Measurements from ENCODE around the gene PCDHB6. TPM values are rescaled to one million over a fixed set of nuclear protein-coding genes. Genes with fewer than 3 reads are reported as not detected.
"Not testable (repeated sequence)": the region's sequence is repeated elsewhere in the genome, so short reads cannot be mapped to it uniquely, and the experiment has no call there.

PCDHB6 gene
- polyA plus RNA-seq, 1 of the 3 experiments (the other 2 are of a cell fraction) = 5.0 TPM

- no peaks in the 10 kb centered on the region for H3K79me2 ChIP-seq (ENCODE audit: insufficient read depth)
- H3K4me2 ChIP-seq = no peak within 1 kb of the TSS
- H3K36me3 ChIP-seq (replicated peaks in 1 of 2; ENCODE audit: control insufficient read depth in 1 of 2, insufficient read depth in 2 of 2, low read length in 1 of 2) = no peaks in the 10 kb centered on the region
- no peaks in the 10 kb centered on the region for H3F3A ChIP-seq (replicated peaks; ENCODE audit: insufficient read depth)
- H3K4me3 ChIP-seq (ENCODE audit: low read depth in 2 of 2, low read length in 1 of 2) = peak within 1 kb of the TSS; percentile 18 to 26; a peak in 2 of 4 replicates
- ChIA-PET CTCF (interaction anchor here (0.7 to 2.7 kb wide), 19 partner anchors 9 to 368 kb away, joined by 3 to 15 read pairs (median 5); partner anchors contain the start of genes PCDHA8, PCDHB12, PCDHB14 and PCDHB16), POLR2A (interaction anchor here (0.6 kb wide), 1 partner anchor 51 kb away, joined by 3 read pairs; no protein-coding TSS in a partner anchor)
- H3K9me2 ChIP-seq = no peaks in the 10 kb centered on the region
- no peaks in the 10 kb centered on the region for H3K4me1 ChIP-seq (ENCODE audit: control insufficient read depth in 1 of 2, insufficient read depth in 2 of 2, low read depth in 1 of 2, low read length in 1 of 2)
- peak; percentile 41 for DNase-seq
- 42% methylated on average over 21 of the region's 21 CpGs for WGBS (ENCODE audit: low lambda C conversion rate)
- H4K20me1 ChIP-seq (ENCODE audit: insufficient read depth) = no peaks in the 10 kb centered on the region
- no peak within 1 kb of the TSS for H3K9ac ChIP-seq
- no peaks in the 10 kb centered on the region for H3K27me3 ChIP-seq (ENCODE audit: insufficient read depth)
- peaks cover 9% of the 10 kb centered on the region for H3K9me3 ChIP-seq
- H2AFZ ChIP-seq (ENCODE audit: low read depth) = no peak within 1 kb of the TSS
- H3K27ac ChIP-seq (ENCODE audit: low read depth in 2 of 2, low read length in 1 of 2) = no peak within 1 kb of the TSS
- TF ChIP-seq IRF3 (IDR thresholded peaks at IDR 0.05; ENCODE audit: low read depth, low read length) = no peak
- TF ChIP-seq CTCF (IDR thresholded peaks at IDR 0.05) = peak; percentile 39
- no peak for TF ChIP-seq TEAD4 (IDR thresholded peaks at IDR 0.05; ENCODE audit: borderline replicate concordance, insufficient read depth)
- TF ChIP-seq RAD21 (IDR thresholded peaks at IDR 0.05; ENCODE audit: low read length) = peak; percentile 48
Observed at GRCh38 chr5:141199359-141200235, 49.7 kb downstream of the PCDHB6 start, which contains the start of gene PCDHB11. PCDHB11 (plus strand) TSS chr5:141199627; CDS start chr5:141199775, 148 bp downstream.

- H3K79me2 ChIP-seq (ENCODE audit: insufficient read depth); POLR2A ChIA-PET; H3K9ac ChIP-seq; H3K4me1 ChIP-seq (ENCODE audit: control insufficient read depth in 1 of 2, insufficient read depth in 2 of 2, low read depth in 1 of 2, low read length in 1 of 2); H3K9me3 ChIP-seq; H3K4me2 ChIP-seq; H3K27ac ChIP-seq (ENCODE audit: low read depth in 2 of 2, low read length in 1 of 2); H4K20me1 ChIP-seq (ENCODE audit: insufficient read depth); DNase-seq; H2AFZ ChIP-seq (ENCODE audit: low read depth); H3K9me2 ChIP-seq; H3K36me3 ChIP-seq (replicated peaks in 1 of 2; ENCODE audit: control insufficient read depth in 1 of 2, insufficient read depth in 2 of 2, low read length in 1 of 2); H3F3A ChIP-seq (replicated peaks; ENCODE audit: insufficient read depth); H3K4me3 ChIP-seq (ENCODE audit: low read depth in 2 of 2, low read length in 1 of 2); CTCF ChIA-PET; H3K27me3 ChIP-seq (ENCODE audit: insufficient read depth): not testable (repeated sequence)
- 77% methylated on average over 16 of the region's 38 CpGs for WGBS (ENCODE audit: low lambda C conversion rate)
Observed at GRCh38 chr5:141201126-141201525, 51.3 kb downstream of the PCDHB6 start.

GRCh38 chr5:141201646-141202045 lies 51.8 kb downstream of the PCDHB6 start:
- H3K27ac ChIP-seq (ENCODE audit: low read depth in 2 of 2, low read length in 1 of 2); H2AFZ ChIP-seq (ENCODE audit: low read depth); H3K36me3 ChIP-seq (replicated peaks in 1 of 2; ENCODE audit: control insufficient read depth in 1 of 2, insufficient read depth in 2 of 2, low read length in 1 of 2); H3K9ac ChIP-seq; H3K9me3 ChIP-seq; H3K27me3 ChIP-seq (ENCODE audit: insufficient read depth); H3K4me3 ChIP-seq (ENCODE audit: low read depth in 2 of 2, low read length in 1 of 2); H3F3A ChIP-seq (replicated peaks; ENCODE audit: insufficient read depth); H3K79me2 ChIP-seq (ENCODE audit: insufficient read depth); POLR2A ChIA-PET; H3K4me2 ChIP-seq; H3K9me2 ChIP-seq; H4K20me1 ChIP-seq (ENCODE audit: insufficient read depth); DNase-seq; H3K4me1 ChIP-seq (ENCODE audit: control insufficient read depth in 1 of 2, insufficient read depth in 2 of 2, low read depth in 1 of 2, low read length in 1 of 2): not testable (repeated sequence)
- CTCF ChIA-PET = interaction anchor here (0.7 to 1.6 kb wide), 2 partner anchors 101 to 363 kb away, joined by 3 to 5 read pairs; partner anchors contain the start of gene PCDHB3
- 79% methylated on average over 22 of the region's 35 CpGs for WGBS (ENCODE audit: low lambda C conversion rate)

Other genes with a start within 250 kb of the PCDHB6 start
- gene PCDHAC1, start 223.8 kb upstream of the PCDHB6 start, polyA plus RNA-seq (2012; rRNA removed) = 0.08 and 0.21 TPM in 2 replicates
- gene PCDHAC2, start 183.6 kb upstream of the PCDHB6 start, polyA plus RNA-seq (2012; rRNA removed) = 0.39 and 0.76 TPM in 2 replicates
- not detected in 2 replicates for gene PCDHB1, start 98.7 kb upstream of the PCDHB6 start, polyA plus RNA-seq (2012; rRNA removed)
- gene PCDHB2, start 55.4 kb upstream of the PCDHB6 start, polyA plus RNA-seq (2012; rRNA removed) = 1.6 and 1.8 TPM in 2 replicates
- gene PCDHB3, start 49.6 kb upstream of the PCDHB6 start, polyA plus RNA-seq (2012; rRNA removed) = 1.7 and 2.2 TPM in 2 replicates
- gene PCDHB4, start 28.2 kb upstream of the PCDHB6 start, polyA plus RNA-seq (2012; rRNA removed) = 0.36 and 0.51 TPM in 2 replicates
- 0.08 and 0.10 TPM in 2 replicates for gene PCDHB5, start 14.9 kb upstream of the PCDHB6 start, polyA plus RNA-seq (2012; rRNA removed)
- 1.5 and 1.7 TPM in 2 replicates for gene PCDHB7, start 22.6 kb downstream of the PCDHB6 start, polyA plus RNA-seq (2012; rRNA removed)
- gene PCDHB8, start 27.7 kb downstream of the PCDHB6 start, polyA plus RNA-seq (2012; rRNA removed) = 3.0 and 3.4 TPM in 2 replicates
- gene PCDHB16, start 32.3 kb downstream of the PCDHB6 start, polyA plus RNA-seq (2012; rRNA removed) = 2.3 and 2.7 TPM in 2 replicates
- 1.4 and 2.4 TPM in 2 replicates for gene PCDHB9, start 37.1 kb downstream of the PCDHB6 start, polyA plus RNA-seq (2012; rRNA removed)
- 1.4 and 1.5 TPM in 2 replicates for gene PCDHB10, start 42.3 kb downstream of the PCDHB6 start, polyA plus RNA-seq (2012; rRNA removed)
- 0.41 and 0.61 TPM in 2 replicates for gene PCDHB11, start 49.6 kb downstream of the PCDHB6 start, polyA plus RNA-seq (2012; rRNA removed)
- 1.9 and 2.0 TPM in 2 replicates for gene PCDHB12, start 58.7 kb downstream of the PCDHB6 start, polyA plus RNA-seq (2012; rRNA removed)
- 0.85 and 0.88 TPM in 2 replicates for gene PCDHB13, start 63.9 kb downstream of the PCDHB6 start, polyA plus RNA-seq (2012; rRNA removed)
- gene PCDHB14, start 73.3 kb downstream of the PCDHB6 start, polyA plus RNA-seq (2012; rRNA removed) = 9.7 and 10.6 TPM in 2 replicates
- gene PCDHB15, start 95.3 kb downstream of the PCDHB6 start, polyA plus RNA-seq (2012; rRNA removed) = 0.99 and 1.3 TPM in 2 replicates
- gene SLC25A2, start 154.0 kb downstream of the PCDHB6 start, polyA plus RNA-seq (2012; rRNA removed) = not detected in 2 replicates
- 30.6 and 38.7 TPM in 2 replicates for gene TAF7, start 170.7 kb downstream of the PCDHB6 start, polyA plus RNA-seq (2012; rRNA removed)
- gene PCDHGA1, start 180.5 kb downstream of the PCDHB6 start, polyA plus RNA-seq (2012; rRNA removed) = 1.2 and 1.6 TPM in 2 replicates
- gene PCDHGA2, start 188.7 kb downstream of the PCDHB6 start, polyA plus RNA-seq (2012; rRNA removed) = 1.4 and 1.5 TPM in 2 replicates
- 0.33 and 0.45 TPM in 2 replicates for gene PCDHGA3, start 193.8 kb downstream of the PCDHB6 start, polyA plus RNA-seq (2012; rRNA removed)
- gene PCDHGB1, start 200.0 kb downstream of the PCDHB6 start, polyA plus RNA-seq (2012; rRNA removed) = 0.63 and 0.77 TPM in 2 replicates
- gene PCDHGA4, start 205.0 kb downstream of the PCDHB6 start, polyA plus RNA-seq (2012; rRNA removed) = 1.8 and 2.2 TPM in 2 replicates
- gene PCDHGB2, start 209.9 kb downstream of the PCDHB6 start, polyA plus RNA-seq (2012; rRNA removed) = 3.7 and 4.5 TPM in 2 replicates
- gene PCDHGA5, start 214.1 kb downstream of the PCDHB6 start, polyA plus RNA-seq (2012; rRNA removed) = 0.57 and 0.71 TPM in 2 replicates
- 0.53 and 0.63 TPM in 2 replicates for gene PCDHGB3, start 220.2 kb downstream of the PCDHB6 start, polyA plus RNA-seq (2012; rRNA removed)
- gene PCDHGA6, start 223.8 kb downstream of the PCDHB6 start, polyA plus RNA-seq (2012; rRNA removed) = 1.4 TPM in 2 replicates
- 3.4 and 7.8 TPM in 2 replicates for gene PCDHGA7, start 232.7 kb downstream of the PCDHB6 start, polyA plus RNA-seq (2012; rRNA removed)
- 0.37 and 0.64 TPM in 2 replicates for gene PCDHGB4, start 237.6 kb downstream of the PCDHB6 start, polyA plus RNA-seq (2012; rRNA removed)
- gene PCDHGA8, start 242.6 kb downstream of the PCDHB6 start, polyA plus RNA-seq (2012; rRNA removed) = 0.06 and 0.12 TPM in 2 replicates
- gene PCDHGB5, start 247.9 kb downstream of the PCDHB6 start, polyA plus RNA-seq (2012; rRNA removed) = 0.08 and 0.15 TPM in 2 replicates

Data from SK-N-SH (cell line).